HEK293 (cell line): ENCODE measurements around the gene MED13L.
A peak's percentile ranks its signal among the peaks of the same experiment; 100 is the strongest.

Experiments
- CTCF ChIA-PET: fragments of 350-600 bp; formaldehyde crosslinking; extraction: SDS; loops from one replicate; lab custom pipeline; 2021; ENCODE audit warnings: antibody characterized with exemption; lab: Yijun Ruan, JAX
- POLR2A ChIA-PET: fragments of 300-600 bp; formaldehyde crosslinking; extraction: SDS; loops from one replicate; lab custom pipeline; 2020; ENCODE audit warnings: antibody characterized with exemption, inconsistent platforms; lab: Yijun Ruan, JAX
- H3K27ac ChIP-seq: fragments of 200-500 bp; sonication (Bioruptor generic); 2 replicates; pipeline ENCODE4 v1.5.1; 2014; ENCODE audit warnings: low read depth, low read length, control low read depth, inconsistent platforms; ENCODE audit errors: extremely low read depth
- H3K36me3 ChIP-seq, 2 experiments: fragments of 200-500 bp in 1 of 2; sonication (Bioruptor generic) in 1 of 2; 1 replicate in 1 of 2; 2 replicates in 1 of 2; pipeline ENCODE4 v1.5.1; 2014 to 2017; ENCODE audit warnings: inconsistent platforms in 2 of 2, low read length in 2 of 2; ENCODE audit not compliant: control insufficient read depth in 2 of 2, insufficient read depth in 1 of 2
- H3K4me1 ChIP-seq: fragments of 200-500 bp; sonication (Bioruptor generic); 2 replicates; pipeline ENCODE4 v1.5.1; 2014; ENCODE audit warnings: mild to moderate bottlenecking, low read length, inconsistent platforms; ENCODE audit not compliant: control insufficient read depth, insufficient read depth
- H3K4me3 ChIP-seq: 2 replicates; pipeline ENCODE4 v1.5.1; 2011; ENCODE audit warnings: low read depth, mild to moderate bottlenecking, control low read depth, low read length, moderate library complexity
- H3K9me3 ChIP-seq: fragments of 200-500 bp; sonication (Bioruptor generic); 2 replicates; pipeline ENCODE4 v1.5.1; 2014; ENCODE audit warnings: low read depth, low read length, inconsistent platforms; ENCODE audit not compliant: control insufficient read depth, insufficient read depth
- BCL11A ChIP-seq: fragments of 450-650 bp; formaldehyde crosslinking; IDR thresholded peaks from 2 replicates; pipeline ENCODE4 v1.5.1; 2016; ENCODE audit warnings: low read depth, missing biosample characterization, missing genetic modification characterization
- KLF16 ChIP-seq: fragments of 450-650 bp; formaldehyde crosslinking; IDR thresholded peaks from 2 replicates; pipeline ENCODE4 v1.5.1; 2017; ENCODE audit warnings: missing biosample characterization, missing genetic modification characterization
- OSR2 ChIP-seq: fragments of 450-650 bp; formaldehyde crosslinking; IDR thresholded peaks from 2 replicates; pipeline ENCODE4 v1.5.1; 2016; ENCODE audit warnings: missing biosample characterization, missing genetic modification characterization
- SETDB1 ChIP-seq: IDR thresholded peaks from one replicate; pipeline ENCODE4 v1.6.1; 2017; ENCODE audit warnings: mild to moderate bottlenecking, low read length, moderate library complexity, mixed read lengths; ENCODE audit not compliant: insufficient read length
- ZFP69B ChIP-seq: fragments of 450-650 bp; formaldehyde crosslinking; IDR thresholded peaks from 2 replicates; pipeline ENCODE4 v1.5.1; 2016; ENCODE audit warnings: missing biosample characterization, missing genetic modification characterization
- ZNF121 ChIP-seq: fragments of 450-650 bp; formaldehyde crosslinking; IDR thresholded peaks from 2 replicates; pipeline ENCODE4 v1.5.1; 2016; ENCODE audit warnings: missing biosample characterization, missing genetic modification characterization
- ZNF146 ChIP-seq: fragments of 450-650 bp; formaldehyde crosslinking; IDR thresholded peaks from 2 replicates; pipeline ENCODE4 v1.5.1; 2016; ENCODE audit warnings: missing biosample characterization, missing genetic modification characterization
- ZNF155 ChIP-seq: fragments of 450-650 bp; formaldehyde crosslinking; IDR thresholded peaks from 2 replicates; pipeline ENCODE4 v1.5.1; 2016; ENCODE audit warnings: missing biosample characterization, missing genetic modification characterization
- ZNF157 ChIP-seq: fragments of 450-650 bp; formaldehyde crosslinking; IDR thresholded peaks from 2 replicates; pipeline ENCODE4 v1.5.1; 2016; ENCODE audit warnings: missing biosample characterization, missing genetic modification characterization
- ZNF248 ChIP-seq: fragments of 450-650 bp; formaldehyde crosslinking; IDR thresholded peaks from 2 replicates; pipeline ENCODE4 v1.5.1; 2017; ENCODE audit warnings: missing biosample characterization, missing genetic modification characterization
- ZNF311 ChIP-seq: fragments of 450-650 bp; formaldehyde crosslinking; IDR thresholded peaks from 2 replicates; pipeline ENCODE4 v1.5.1; 2017; ENCODE audit warnings: missing biosample characterization, missing genetic modification characterization, borderline replicate concordance
- ZNF335 ChIP-seq: fragments of 450-650 bp; formaldehyde crosslinking; conservative IDR thresholded peaks from 2 replicates; pipeline ENCODE4 v1.5.1; 2016; ENCODE audit warnings: missing biosample characterization, missing genetic modification characterization
- ZNF341 ChIP-seq: fragments of 450-650 bp; formaldehyde crosslinking; IDR thresholded peaks from 2 replicates; pipeline ENCODE4; 2016; ENCODE audit warnings: low read depth, missing biosample characterization, missing genetic modification characterization
- ZNF510 ChIP-seq: fragments of 450-650 bp; formaldehyde crosslinking; IDR thresholded peaks from 2 replicates; pipeline ENCODE4 v1.5.1; 2018; ENCODE audit warnings: mild to moderate bottlenecking, missing genetic modification characterization, missing biosample characterization; ENCODE audit not compliant: insufficient replicate concordance
- ZNF544 ChIP-seq: fragments of 450-650 bp; formaldehyde crosslinking; IDR thresholded peaks from 2 replicates; pipeline ENCODE4 v1.5.0; 2017; ENCODE audit warnings: missing biosample characterization, missing genetic modification characterization
- ZNF560 ChIP-seq: fragments of 450-650 bp; formaldehyde crosslinking; IDR thresholded peaks from 2 replicates; pipeline ENCODE4 v1.5.1; 2017; ENCODE audit warnings: missing biosample characterization, missing genetic modification characterization, borderline replicate concordance
- ZNF654 ChIP-seq: fragments of 450-650 bp; formaldehyde crosslinking; IDR thresholded peaks from 2 replicates; pipeline ENCODE4 v1.5.1; 2016; ENCODE audit warnings: low read depth, missing biosample characterization, missing genetic modification characterization
- TF ChIP-seq, protein P1 (sequence below): fragments of 450-650 bp; formaldehyde crosslinking; IDR thresholded peaks from 2 replicates; pipeline ENCODE4 v1.5.1; 2016; ENCODE audit warnings: missing biosample characterization, missing genetic modification characterization
- TF ChIP-seq, protein P2 (sequence below): fragments of 450-650 bp; formaldehyde crosslinking; IDR thresholded peaks from 2 replicates; pipeline ENCODE4 v1.5.1; 2016; ENCODE audit warnings: missing biosample characterization, missing genetic modification characterization
- TF ChIP-seq, protein P3 (sequence below): fragments of 450-650 bp; formaldehyde crosslinking; IDR thresholded peaks from 2 replicates; pipeline ENCODE4 v1.5.1; 2016; ENCODE audit warnings: missing biosample characterization, missing genetic modification characterization
- TF ChIP-seq, protein P4 (sequence below): fragments of 450-650 bp; formaldehyde crosslinking; IDR thresholded peaks from 2 replicates; pipeline ENCODE4 v1.5.1; 2016; ENCODE audit warnings: missing biosample characterization, missing genetic modification characterization, borderline replicate concordance
- TF ChIP-seq, protein P5 (sequence below): fragments of 450-650 bp; formaldehyde crosslinking; IDR thresholded peaks from 2 replicates; pipeline ENCODE4 v1.5.1; 2016; ENCODE audit warnings: missing biosample characterization, missing genetic modification characterization
- TF ChIP-seq, protein P6 (sequence below): fragments of 450-650 bp; formaldehyde crosslinking; IDR thresholded peaks from 2 replicates; pipeline ENCODE4 v1.5.1; 2016; ENCODE audit warnings: missing biosample characterization, missing genetic modification characterization, low read depth

MED13L gene

DNA sequence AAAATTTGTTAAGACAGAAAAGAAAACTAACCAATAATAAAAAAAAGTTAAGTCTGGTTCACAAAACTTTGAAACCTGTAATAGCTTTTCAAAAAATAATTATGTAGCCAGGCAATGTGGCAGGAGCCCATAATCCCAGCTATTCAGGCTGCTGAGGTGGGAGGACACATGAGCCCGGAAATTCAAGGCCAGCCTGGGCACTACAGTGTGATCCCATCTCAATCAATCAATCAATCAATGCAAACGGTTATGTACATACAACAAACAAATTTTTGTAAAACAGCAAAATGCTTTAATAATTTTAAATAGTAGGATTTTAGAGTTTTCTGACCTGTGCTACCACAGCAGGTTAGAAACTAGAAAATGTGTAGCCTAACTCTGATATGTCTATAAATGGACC lies 152.4 kb downstream of the MED13L start:
- peaks cover 33% of the 10 kb centered on the region for H3K4me1 ChIP-seq
- no peak overlapping the region for H3K4me3 ChIP-seq
- H3K27ac ChIP-seq: no peak overlapping the region
- CTCF ChIA-PET: interaction anchor here (0.7 to 0.8 kb wide), 3 partner anchors 57 to 86 kb away, joined by 3 read pairs; no protein-coding TSS in a partner anchor
- H3K36me3 ChIP-seq: no peaks in the 10 kb centered on the region
- POLR2A ChIA-PET: no interaction called here
- TF ChIP-seq ZNF335 (tag by site-specific recombination): peak; percentile 25; the same call in 1 of the 2 replicates
- TF ChIP-seq, protein P1, sequence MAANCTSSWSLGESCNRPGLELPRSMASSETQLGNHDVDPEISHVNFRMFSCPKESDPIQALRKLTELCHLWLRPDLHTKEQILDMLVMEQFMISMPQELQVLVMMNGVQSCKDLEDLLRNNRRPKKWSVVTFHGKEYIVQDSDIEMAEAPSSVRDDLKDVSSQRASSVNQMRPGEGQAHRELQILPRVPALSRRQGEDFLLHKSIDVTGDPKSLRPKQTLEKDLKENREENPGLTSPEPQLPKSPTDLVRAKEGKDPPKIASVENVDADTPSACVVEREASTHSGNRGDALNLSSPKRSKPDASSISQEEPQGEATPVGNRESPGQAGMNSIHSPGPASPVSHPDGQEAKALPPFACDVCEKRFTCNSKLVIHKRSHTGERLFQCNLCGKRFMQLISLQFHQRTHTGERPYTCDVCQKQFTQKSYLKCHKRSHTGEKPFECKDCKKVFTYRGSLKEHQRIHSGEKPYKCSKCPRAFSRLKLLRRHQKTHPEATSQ (tag by site-specific recombination): no peak
- TF ChIP-seq, protein P2, sequence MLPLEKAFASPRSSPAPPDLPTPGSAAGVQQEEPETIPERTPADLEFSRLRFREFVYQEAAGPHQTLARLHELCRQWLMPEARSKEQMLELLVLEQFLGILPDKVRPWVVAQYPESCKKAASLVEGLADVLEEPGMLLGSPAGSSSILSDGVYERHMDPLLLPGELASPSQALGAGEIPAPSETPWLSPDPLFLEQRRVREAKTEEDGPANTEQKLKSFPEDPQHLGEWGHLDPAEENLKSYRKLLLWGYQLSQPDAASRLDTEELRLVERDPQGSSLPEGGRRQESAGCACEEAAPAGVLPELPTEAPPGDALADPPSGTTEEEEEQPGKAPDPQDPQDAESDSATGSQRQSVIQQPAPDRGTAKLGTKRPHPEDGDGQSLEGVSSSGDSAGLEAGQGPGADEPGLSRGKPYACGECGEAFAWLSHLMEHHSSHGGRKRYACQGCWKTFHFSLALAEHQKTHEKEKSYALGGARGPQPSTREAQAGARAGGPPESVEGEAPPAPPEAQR: no peak
- TF ChIP-seq ZNF121: peak; percentile 62; the same call in 1 of the 2 replicates
- TF ChIP-seq ZNF560 (tag by site-specific recombination): no peak
- TF ChIP-seq ZFP69B (tag by site-specific recombination): no peak
- TF ChIP-seq ZNF654 (tag by site-specific recombination): no peak
- TF ChIP-seq ZNF341 (tag by site-specific recombination): no peak
- no peak for TF ChIP-seq ZNF157 (tag by site-specific recombination)
- TF ChIP-seq BCL11A (tag by site-specific recombination): no peak
- H3K9me3 ChIP-seq: no peaks in the 10 kb centered on the region

DNA sequence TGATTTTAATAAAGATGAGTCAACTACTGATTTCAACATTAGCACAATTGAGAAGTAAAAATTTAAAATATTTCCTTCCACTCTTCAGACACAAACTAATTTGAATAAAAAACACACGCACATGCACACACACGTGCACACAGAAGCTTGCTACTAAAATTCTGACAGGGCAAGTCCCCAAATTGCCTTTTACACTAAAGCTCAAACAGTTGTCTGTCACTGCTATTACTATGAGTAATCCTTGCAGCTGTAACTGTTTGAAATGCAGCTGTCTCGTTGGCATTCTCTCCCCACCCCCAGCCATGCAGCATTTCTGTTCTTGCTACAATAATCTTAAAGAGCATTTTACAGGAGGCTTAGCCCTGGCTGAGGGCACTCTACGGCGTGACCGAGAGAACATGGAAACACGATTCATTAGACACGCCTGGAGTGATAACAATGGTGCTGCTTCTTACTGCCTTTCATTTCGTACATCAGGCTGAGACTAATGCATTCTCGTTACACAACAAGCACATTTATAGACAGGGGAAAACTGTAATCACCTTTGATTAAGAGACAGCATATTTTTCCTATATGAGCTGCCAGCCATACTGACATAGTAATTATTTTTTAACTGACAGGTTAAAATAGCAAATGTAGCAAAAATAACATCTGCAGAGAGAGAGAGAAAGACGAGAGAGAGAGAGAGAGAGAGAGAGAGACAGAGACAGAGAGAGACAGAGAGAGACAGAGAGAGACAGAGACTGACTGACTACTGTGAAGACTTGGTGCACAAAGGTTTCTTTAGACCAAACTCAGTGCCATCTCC lies 153.8 kb downstream of the MED13L start:
- H3K36me3 ChIP-seq: no peaks in the 10 kb centered on the region
- CTCF ChIA-PET: interaction anchor here (0.6 to 0.7 kb wide), 2 partner anchors 273 to 362 kb away, joined by 4 read pairs; no protein-coding TSS in a partner anchor
- H3K4me1 ChIP-seq: peaks cover 29% of the 10 kb centered on the region
- no peaks in the 10 kb centered on the region for H3K9me3 ChIP-seq
- POLR2A ChIA-PET: no interaction called here
- peak overlapping the region; percentile 44 for H3K27ac ChIP-seq
- peak overlapping the region; percentile 28 for H3K4me3 ChIP-seq
- TF ChIP-seq OSR2: peak; percentile 97
- no peak for TF ChIP-seq KLF16 (tag by site-specific recombination)
- TF ChIP-seq ZNF544: no peak
- TF ChIP-seq, protein P3, sequence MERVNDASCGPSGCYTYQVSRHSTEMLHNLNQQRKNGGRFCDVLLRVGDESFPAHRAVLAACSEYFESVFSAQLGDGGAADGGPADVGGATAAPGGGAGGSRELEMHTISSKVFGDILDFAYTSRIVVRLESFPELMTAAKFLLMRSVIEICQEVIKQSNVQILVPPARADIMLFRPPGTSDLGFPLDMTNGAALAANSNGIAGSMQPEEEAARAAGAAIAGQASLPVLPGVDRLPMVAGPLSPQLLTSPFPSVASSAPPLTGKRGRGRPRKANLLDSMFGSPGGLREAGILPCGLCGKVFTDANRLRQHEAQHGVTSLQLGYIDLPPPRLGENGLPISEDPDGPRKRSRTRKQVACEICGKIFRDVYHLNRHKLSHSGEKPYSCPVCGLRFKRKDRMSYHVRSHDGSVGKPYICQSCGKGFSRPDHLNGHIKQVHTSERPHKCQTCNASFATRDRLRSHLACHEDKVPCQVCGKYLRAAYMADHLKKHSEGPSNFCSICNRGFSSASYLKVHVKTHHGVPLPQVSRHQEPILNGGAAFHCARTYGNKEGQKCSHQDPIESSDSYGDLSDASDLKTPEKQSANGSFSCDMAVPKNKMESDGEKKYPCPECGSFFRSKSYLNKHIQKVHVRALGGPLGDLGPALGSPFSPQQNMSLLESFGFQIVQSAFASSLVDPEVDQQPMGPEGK (tag by site-specific recombination): 0 out of 2 replicates have a peak, but pooled peaks have one; percentile 33
- TF ChIP-seq, protein P4, sequence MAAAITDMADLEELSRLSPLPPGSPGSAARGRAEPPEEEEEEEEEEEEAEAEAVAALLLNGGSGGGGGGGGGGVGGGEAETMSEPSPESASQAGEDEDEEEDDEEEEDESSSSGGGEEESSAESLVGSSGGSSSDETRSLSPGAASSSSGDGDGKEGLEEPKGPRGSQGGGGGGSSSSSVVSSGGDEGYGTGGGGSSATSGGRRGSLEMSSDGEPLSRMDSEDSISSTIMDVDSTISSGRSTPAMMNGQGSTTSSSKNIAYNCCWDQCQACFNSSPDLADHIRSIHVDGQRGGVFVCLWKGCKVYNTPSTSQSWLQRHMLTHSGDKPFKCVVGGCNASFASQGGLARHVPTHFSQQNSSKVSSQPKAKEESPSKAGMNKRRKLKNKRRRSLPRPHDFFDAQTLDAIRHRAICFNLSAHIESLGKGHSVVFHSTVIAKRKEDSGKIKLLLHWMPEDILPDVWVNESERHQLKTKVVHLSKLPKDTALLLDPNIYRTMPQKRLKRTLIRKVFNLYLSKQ: no peak
- no peak for TF ChIP-seq ZNF155 (tag by site-specific recombination)
- peak; percentile 88 for TF ChIP-seq ZNF510 (tag by site-specific recombination)
- TF ChIP-seq, protein P5, sequence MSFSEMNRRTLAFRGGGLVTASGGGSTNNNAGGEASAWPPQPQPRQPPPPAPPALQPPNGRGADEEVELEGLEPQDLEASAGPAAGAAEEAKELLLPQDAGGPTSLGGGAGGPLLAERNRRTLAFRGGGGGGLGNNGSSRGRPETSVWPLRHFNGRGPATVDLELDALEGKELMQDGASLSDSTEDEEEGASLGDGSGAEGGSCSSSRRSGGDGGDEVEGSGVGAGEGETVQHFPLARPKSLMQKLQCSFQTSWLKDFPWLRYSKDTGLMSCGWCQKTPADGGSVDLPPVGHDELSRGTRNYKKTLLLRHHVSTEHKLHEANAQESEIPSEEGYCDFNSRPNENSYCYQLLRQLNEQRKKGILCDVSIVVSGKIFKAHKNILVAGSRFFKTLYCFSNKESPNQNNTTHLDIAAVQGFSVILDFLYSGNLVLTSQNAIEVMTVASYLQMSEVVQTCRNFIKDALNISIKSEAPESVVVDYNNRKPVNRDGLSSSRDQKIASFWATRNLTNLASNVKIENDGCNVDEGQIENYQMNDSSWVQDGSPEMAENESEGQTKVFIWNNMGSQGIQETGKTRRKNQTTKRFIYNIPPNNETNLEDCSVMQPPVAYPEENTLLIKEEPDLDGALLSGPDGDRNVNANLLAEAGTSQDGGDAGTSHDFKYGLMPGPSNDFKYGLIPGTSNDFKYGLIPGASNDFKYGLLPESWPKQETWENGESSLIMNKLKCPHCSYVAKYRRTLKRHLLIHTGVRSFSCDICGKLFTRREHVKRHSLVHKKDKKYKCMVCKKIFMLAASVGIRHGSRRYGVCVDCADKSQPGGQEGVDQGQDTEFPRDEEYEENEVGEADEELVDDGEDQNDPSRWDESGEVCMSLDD (tag by site-specific recombination): no peak
- peak; percentile 62; the same call in 1 of the 2 replicates for TF ChIP-seq BCL11A (tag by site-specific recombination)
- TF ChIP-seq ZNF146 (tag by site-specific recombination): no peak
- TF ChIP-seq ZNF248 (tag by site-specific recombination): no peak
- TF ChIP-seq ZNF311 (tag by site-specific recombination): no peak
- TF ChIP-seq SETDB1: no peak
- TF ChIP-seq, protein P6, sequence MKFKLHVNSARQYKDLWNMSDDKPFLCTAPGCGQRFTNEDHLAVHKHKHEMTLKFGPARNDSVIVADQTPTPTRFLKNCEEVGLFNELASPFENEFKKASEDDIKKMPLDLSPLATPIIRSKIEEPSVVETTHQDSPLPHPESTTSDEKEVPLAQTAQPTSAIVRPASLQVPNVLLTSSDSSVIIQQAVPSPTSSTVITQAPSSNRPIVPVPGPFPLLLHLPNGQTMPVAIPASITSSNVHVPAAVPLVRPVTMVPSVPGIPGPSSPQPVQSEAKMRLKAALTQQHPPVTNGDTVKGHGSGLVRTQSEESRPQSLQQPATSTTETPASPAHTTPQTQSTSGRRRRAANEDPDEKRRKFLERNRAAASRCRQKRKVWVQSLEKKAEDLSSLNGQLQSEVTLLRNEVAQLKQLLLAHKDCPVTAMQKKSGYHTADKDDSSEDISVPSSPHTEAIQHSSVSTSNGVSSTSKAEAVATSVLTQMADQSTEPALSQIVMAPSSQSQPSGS (tag by site-specific recombination): no peak; the same call in 1 of the 2 replicates
- TF ChIP-seq ZFP69B (tag by site-specific recombination): no peak
